H1 (cell line): ENCODE results near the gene CCL3. TPM values are rescaled to one million over a fixed set of nuclear protein-coding genes. Genes with fewer than 3 reads are reported as not detected.

Experiments used
- CTCF ChIA-PET: fragments of 300-600 bp; sonication (Branson Sonifier 250); formaldehyde crosslinking; loops from one replicate; lab custom pipeline; 2021; ENCODE audit not compliant: partially characterized antibody; lab: Charles Lee
- POLR2A ChIA-PET: fragments of 300-600 bp; sonication (Branson Sonifier 250); formaldehyde crosslinking; loops from one replicate; lab custom pipeline; 2021; ENCODE audit warnings: inconsistent platforms; ENCODE audit not compliant: partially characterized antibody; lab: Charles Lee
- DNase-seq, 2 experiments: peaks; one replicate each; pipeline versions ENCODE4 v3.0.0 to v3.0.0-alpha.2; 2010 to 2022; ENCODE audit warnings: low spot score in 2 of 2, low read depth in 1 of 2, mixed read lengths in 1 of 2
- FAIRE-seq: peaks from 2 replicates; lab custom pipeline; 2011; peaks lifted over from hg19 to GRCh38; lab: Jason Lieb, UNC
- H2AFZ ChIP-seq: 2 replicates; pipeline ENCODE4 v1.8.1; 2012; ENCODE audit warnings: low read length, inconsistent platforms
- H2AK5ac ChIP-seq: 2 replicates; pipeline ENCODE4 v1.6.1; 2013; ENCODE audit warnings: low read depth, low read length
- H2BK120ac ChIP-seq: replicated peaks from 2 replicates; pipeline ENCODE3; 2013; ENCODE audit warnings: low read depth, low read length, inconsistent platforms
- H2BK12ac ChIP-seq: 2 replicates; pipeline ENCODE4 v1.6.1; 2013; ENCODE audit warnings: low read depth, low read length
- H2BK15ac ChIP-seq: 2 replicates; pipeline ENCODE4 v1.6.1; 2013; ENCODE audit warnings: low read length
- H2BK20ac ChIP-seq: 2 replicates; pipeline ENCODE4 v1.6.1; 2013; ENCODE audit warnings: low read length
- H2BK5ac ChIP-seq: 2 replicates; pipeline ENCODE4 v1.6.1; 2013; ENCODE audit warnings: low read depth, low read length
- H3K14ac ChIP-seq: 2 replicates; pipeline ENCODE4 v1.6.1; 2013; ENCODE audit warnings: inconsistent platforms; ENCODE audit not compliant: insufficient read length
- H3K18ac ChIP-seq: 2 replicates; pipeline ENCODE4 v1.6.1; 2013; ENCODE audit warnings: low read length; ENCODE audit errors: extremely low read depth
- H3K23ac ChIP-seq: 2 replicates; pipeline ENCODE4 v1.6.1; 2013; ENCODE audit warnings: inconsistent platforms; ENCODE audit not compliant: insufficient read length
- H3K23me2 ChIP-seq: 2 replicates; pipeline ENCODE4 v1.6.1; 2013; ENCODE audit warnings: low read depth, low read length
- H3K27ac ChIP-seq: 2 replicates; pipeline ENCODE4 v1.6.1; 2011; ENCODE audit warnings: low read depth, low read length, inconsistent platforms
- H3K27me3 ChIP-seq, 4 experiments: replicated peaks in 1 of 4; 1 replicate in 1 of 4; 2 replicates in 3 of 4; pipeline versions ENCODE4 v1.6.1 to v1.8.1; 2011 to 2013; ENCODE audit warnings: low read length in 3 of 4, mild to moderate bottlenecking in 3 of 4, inconsistent platforms in 2 of 4, mixed read lengths in 2 of 4, moderate library complexity in 1 of 4; ENCODE audit not compliant: control insufficient read depth in 3 of 4, insufficient read depth in 3 of 4; ENCODE audit errors: extremely low read depth in 1 of 4
- H3K36me3 ChIP-seq, 4 experiments: 2 replicates each; pipeline versions ENCODE4 v1.6.1 to v1.8.1; 2011 to 2013; ENCODE audit warnings: mild to moderate bottlenecking in 4 of 4, low read length in 3 of 4, moderate library complexity in 2 of 4, control low read depth in 1 of 4, inconsistent platforms in 1 of 4; ENCODE audit not compliant: insufficient read depth in 4 of 4, control insufficient read depth in 2 of 4
- H3K4ac ChIP-seq: replicated peaks from 2 replicates; pipeline ENCODE3; 2013; ENCODE audit warnings: low read length, low read depth, mixed read lengths, inconsistent platforms; ENCODE audit not compliant: insufficient read length
- H3K4me1 ChIP-seq, 4 experiments: replicated peaks in 1 of 4; 1 replicate in 1 of 4; 2 replicates in 3 of 4; pipeline versions ENCODE4 v1.6.1 to v1.8.1; 2011 to 2013; ENCODE audit warnings: low read length in 3 of 4, inconsistent platforms in 2 of 4, mixed read lengths in 1 of 4; ENCODE audit not compliant: insufficient read depth in 4 of 4, control insufficient read depth in 3 of 4
- H3K4me2 ChIP-seq, 2 experiments: 2 replicates each; pipeline versions ENCODE4 v1.6.1 to v1.8.1; 2011 to 2013; ENCODE audit warnings: low read depth in 2 of 2, low read length in 2 of 2, control low read depth in 1 of 2, inconsistent platforms in 1 of 2, mild to moderate bottlenecking in 1 of 2; ENCODE audit not compliant: insufficient read depth in 1 of 2
- H3K4me3 ChIP-seq, 4 experiments: fragments of 200-600, 300-600 bp in 1 of 4; sonication (generic), shearing (Covaris generic), sonication (Bioruptor Twin) in 1 of 4; 2 replicates each; pipeline versions ENCODE4 v1.5.1 to v1.8.1; 2011 to 2016; ENCODE audit warnings: low read length in 4 of 4, low read depth in 3 of 4, control low read depth in 2 of 4, inconsistent platforms in 2 of 4, mild to moderate bottlenecking in 2 of 4, mixed read lengths in 1 of 4, moderate library complexity in 1 of 4; ENCODE audit not compliant: insufficient read depth in 2 of 4; ENCODE audit errors: extremely low read depth in 1 of 4
- H3K56ac ChIP-seq: replicated peaks from 2 replicates; pipeline ENCODE3; 2013; ENCODE audit warnings: low read depth, mild to moderate bottlenecking, mixed read lengths, low read length, inconsistent platforms; ENCODE audit not compliant: insufficient read length
- H3K79me1 ChIP-seq: 2 replicates; pipeline ENCODE4 v1.6.1; 2013; ENCODE audit warnings: low read depth, low read length, control low read depth
- H3K79me2 ChIP-seq, 2 experiments: 2 replicates each; pipeline versions ENCODE4 v1.6.1 to v1.8.1; 2012 to 2013; ENCODE audit warnings: low read length in 2 of 2, mild to moderate bottlenecking in 2 of 2, inconsistent platforms in 1 of 2; ENCODE audit not compliant: insufficient read depth in 2 of 2, control insufficient read depth in 1 of 2
- H3K9ac ChIP-seq, 4 experiments: replicated peaks in 1 of 4; 1 replicate in 1 of 4; 2 replicates in 3 of 4; pipeline versions ENCODE4 v1.6.1 to v1.8.1; 2011 to 2013; ENCODE audit warnings: low read depth in 3 of 4, low read length in 3 of 4, control low read depth in 2 of 4, mild to moderate bottlenecking in 2 of 4, moderate library complexity in 2 of 4, inconsistent platforms in 1 of 4; ENCODE audit errors: extremely low read depth in 1 of 4
- H3K9me3 ChIP-seq, 2 experiments: 2 replicates each; pipeline versions ENCODE4 v1.6.1 to v1.8.1; 2012 to 2013; ENCODE audit warnings: mild to moderate bottlenecking in 2 of 2, moderate library complexity in 2 of 2, control low read depth in 1 of 2, inconsistent platforms in 1 of 2, low read depth in 1 of 2, low read length in 1 of 2, mixed read lengths in 1 of 2; ENCODE audit not compliant: insufficient read depth in 2 of 2
- H4K20me1 ChIP-seq, 2 experiments: replicated peaks in 1 of 2; 2 replicates each; pipeline versions ENCODE3 to v1.8.1; 2011 to 2013; ENCODE audit warnings: inconsistent platforms in 2 of 2, low read length in 2 of 2, mild to moderate bottlenecking in 1 of 2; ENCODE audit not compliant: insufficient read depth in 2 of 2, control insufficient read depth in 1 of 2
- H4K5ac ChIP-seq: 2 replicates; pipeline ENCODE4 v1.6.1; 2013; ENCODE audit warnings: low read length, low read depth, mixed read lengths, inconsistent platforms; ENCODE audit not compliant: insufficient read length
- H4K8ac ChIP-seq: 2 replicates; pipeline ENCODE4 v1.8.0; 2013; ENCODE audit warnings: mild to moderate bottlenecking, moderate library complexity, low read length, inconsistent platforms; ENCODE audit not compliant: insufficient read depth; ENCODE audit errors: extremely low read depth
- H4K91ac ChIP-seq: replicated peaks from 2 replicates; pipeline ENCODE3; 2013; ENCODE audit warnings: low read length, mixed read lengths, inconsistent platforms; ENCODE audit not compliant: insufficient read length
- CREB1 ChIP-seq: IDR thresholded peaks from 2 replicates; pipeline ENCODE4 v1.6.1; 2012; ENCODE audit warnings: inconsistent platforms
- EGR1 ChIP-seq: IDR thresholded peaks from 2 replicates; pipeline ENCODE4 v1.6.1; 2011; ENCODE audit warnings: low read depth, low read length, borderline replicate concordance
- FOSL1 ChIP-seq: IDR thresholded peaks from 2 replicates; pipeline ENCODE4 v1.6.1; 2011; ENCODE audit warnings: mild to moderate bottlenecking, low read depth, low read length, moderate library complexity; ENCODE audit not compliant: insufficient read depth
- JUN ChIP-seq: IDR thresholded peaks from 2 replicates; pipeline ENCODE4 v1.6.1; 2011; ENCODE audit warnings: low read depth, mild to moderate bottlenecking, improper control_type of control experiment, low read length
- NANOG ChIP-seq: IDR thresholded peaks from 2 replicates; pipeline ENCODE4 v1.6.1; 2011; ENCODE audit warnings: low read length, low read depth, mild to moderate bottlenecking, inconsistent platforms; ENCODE audit not compliant: insufficient read depth, poor library complexity, severe bottlenecking
- WGBS, 2 experiments: shearing (Covaris generic) in 1 of 2; methylation state at CpG; one replicate each; pipeline versions ENCODE4 v1.1.6 to v1.1.7; 2013 to 2015; ENCODE audit warnings: low lambda C conversion rate in 2 of 2, mixed read lengths in 2 of 2, inconsistent platforms in 1 of 2, low coverage in 1 of 2, missing lambda C conversion rate in 1 of 2; ENCODE audit not compliant: insufficient replicate concordance in 2 of 2, insufficient coverage in 1 of 2, insufficient read length in 1 of 2; ENCODE audit errors: extremely low coverage in 1 of 2, missing lambda C conversion rate in 1 of 2; 5-methylcytosine and 5-hydroxymethylcytosine counted together
- polyA plus RNA-seq, 7 experiments: library from polyadenylated mRNA; depleted of rRNA in 3 of 7; stranded (reverse) in 5 of 7; unstranded in 2 of 7; fragments of >200 nt in 5 of 7; fragments of 200-250 nt in 2 of 7; gene quantifications; 1 replicate in 5 of 7; 2 replicates in 1 of 7; 4 replicates in 1 of 7; pipeline versions ENCODE4 v1.2.1 to v1.2.3, GENCODE V29; 2011 to 2013; ENCODE audit warnings: missing spikeins in 2 of 7, mixed read lengths in 2 of 7
- total RNA-seq: library from RNA; stranded (reverse); fragmentation: NEBNext Ultra II Directional; extraction: Animal tissue kit (Norgen Biotek cat#: 25700); gene quantifications from 2 replicates; pipeline ENCODE4 v1.2.1, GENCODE V29; 2021
- TF ChIP-seq, protein P1 (sequence below): IDR thresholded peaks from 2 replicates; pipeline ENCODE4 v1.6.1; 2012; ENCODE audit warnings: inconsistent platforms

CCL3 gene
- total and polyA plus RNA-seq, 2 of the 8 experiments (the other 6 are each of a cell fraction or from before 2014, with no cell fraction given) = not detected

DNA sequence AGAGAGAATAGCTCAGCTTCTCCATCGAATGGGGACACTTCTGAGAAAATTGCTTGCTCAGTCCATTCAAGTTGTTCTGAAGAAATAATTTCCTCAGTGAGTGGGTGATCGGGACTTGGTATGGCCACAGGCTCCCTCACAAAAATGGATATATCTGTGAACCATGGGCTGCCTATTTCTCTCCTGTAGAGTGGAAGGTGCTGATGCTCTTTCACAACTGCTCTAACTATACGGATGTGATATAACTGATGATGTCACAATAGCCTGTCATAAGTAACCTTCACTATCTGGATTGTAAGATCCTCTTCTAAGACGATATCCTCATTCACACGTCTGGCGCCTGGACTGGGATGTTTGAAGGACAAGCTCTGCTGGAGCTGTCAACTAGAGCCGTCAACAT, 30.5 kb downstream of the CCL3 start:
- no peak overlapping the region for H4K91ac ChIP-seq
- TF ChIP-seq, protein P1, sequence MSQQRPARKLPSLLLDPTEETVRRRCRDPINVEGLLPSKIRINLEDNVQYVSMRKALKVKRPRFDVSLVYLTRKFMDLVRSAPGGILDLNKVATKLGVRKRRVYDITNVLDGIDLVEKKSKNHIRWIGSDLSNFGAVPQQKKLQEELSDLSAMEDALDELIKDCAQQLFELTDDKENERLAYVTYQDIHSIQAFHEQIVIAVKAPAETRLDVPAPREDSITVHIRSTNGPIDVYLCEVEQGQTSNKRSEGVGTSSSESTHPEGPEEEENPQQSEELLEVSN = no peak
- TF ChIP-seq CREB1 = no peak
- TF ChIP-seq JUN = no peak
- no peak for TF ChIP-seq NANOG
- no peak for TF ChIP-seq EGR1
- TF ChIP-seq FOSL1 = no peak
- H3K27me3 ChIP-seq = no peaks in the 10 kb centered on the region; a peak in 1 of 7 replicates
- H2BK5ac ChIP-seq = no peak overlapping the region
- H2BK120ac ChIP-seq = no peak overlapping the region
- H3K4me3 ChIP-seq = no peak overlapping the region
- no peak overlapping the region for H3K18ac ChIP-seq
- no peak for FAIRE-seq
- H2AFZ ChIP-seq = no peak overlapping the region
- no peak overlapping the region for H3K14ac ChIP-seq
- H3K36me3 ChIP-seq = no peaks in the 10 kb centered on the region
- no peak overlapping the region for H2AK5ac ChIP-seq
- no peaks in the 10 kb centered on the region for H3K79me1 ChIP-seq
- H3K23me2 ChIP-seq = no peaks in the 10 kb centered on the region
- H3K4ac ChIP-seq = no peak overlapping the region
- ChIA-PET CTCF (interaction anchor here (1.7 to 2.6 kb wide), 2 partner anchors 9 to 13 kb away, joined by 5 to 13 read pairs; no protein-coding TSS in a partner anchor), POLR2A (no interaction called here)
- DNase-seq = no peak
- H4K20me1 ChIP-seq = no peaks in the 10 kb centered on the region
- WGBS, 2 experiments = 89% methylated on average over 6 of the region's 7 CpGs; no CpG with 5 or more reads in 1 of the 2 experiments
- no peaks in the 10 kb centered on the region for H3K9me3 ChIP-seq
- no peak overlapping the region for H3K4me2 ChIP-seq
- no peak overlapping the region for H4K8ac ChIP-seq
- no peak overlapping the region for H3K9ac ChIP-seq
- H3K56ac ChIP-seq = no peak overlapping the region
- no peak overlapping the region for H3K27ac ChIP-seq
- no peak overlapping the region for H2BK12ac ChIP-seq
- H3K4me1 ChIP-seq = no peaks in the 10 kb centered on the region
- no peak overlapping the region for H2BK20ac ChIP-seq
- no peak overlapping the region for H2BK15ac ChIP-seq
- no peak overlapping the region for H3K23ac ChIP-seq
- no peaks in the 10 kb centered on the region for H3K79me2 ChIP-seq
- no peak overlapping the region for H4K5ac ChIP-seq
